Keratinocyte (primary cell): Measurements from ENCODE around the gene DNAH17. TPM values are rescaled to one million over a fixed set of nuclear protein-coding genes. Genes with fewer than 3 reads are reported as not detected.

Experiments
- DNase-seq: peaks from one replicate; pipeline ENCODE4 v3.0.0-alpha.2; 2011; ENCODE audit warnings: low read depth, missing footprints, low spot score
- FAIRE-seq: peaks from 2 replicates; lab custom pipeline; 2011; peaks lifted over from hg19 to GRCh38; lab: Jason Lieb, UNC
- H2AFZ ChIP-seq: 2 replicates; pipeline ENCODE4 v1.6.0; 2012; ENCODE audit warnings: low read length, control low read depth, inconsistent platforms; ENCODE audit not compliant: control insufficient read depth
- H3K27ac ChIP-seq: 2 replicates; pipeline ENCODE4 v1.5.1; 2011; ENCODE audit warnings: low read length; ENCODE audit not compliant: control insufficient read depth, insufficient read depth
- H3K27me3 ChIP-seq: 3 replicates; pipeline ENCODE4 v1.6.0; 2011; ENCODE audit warnings: low read length; ENCODE audit not compliant: control insufficient read depth, insufficient read depth; ENCODE audit errors: extremely low read depth
- H3K36me3 ChIP-seq, 2 experiments: 2 replicates in 1 of 2; 3 replicates in 1 of 2; pipeline ENCODE4 v1.5.1; 2011; ENCODE audit warnings: low read length in 2 of 2, mild to moderate bottlenecking in 1 of 2; ENCODE audit not compliant: control insufficient read depth in 2 of 2, insufficient read depth in 2 of 2; ENCODE audit errors: extremely low read depth in 1 of 2
- H3K4me1 ChIP-seq: 3 replicates; pipeline ENCODE4 v1.5.1; 2011; ENCODE audit warnings: low read length; ENCODE audit not compliant: control insufficient read depth, insufficient read depth; ENCODE audit errors: extremely low read depth
- H3K4me2 ChIP-seq: 3 replicates; pipeline ENCODE4 v1.6.0; 2011; ENCODE audit warnings: low read depth, low read length; ENCODE audit not compliant: control insufficient read depth, insufficient read depth; ENCODE audit errors: extremely low read depth
- H3K4me3 ChIP-seq, 3 experiments: fragments of 200-600 bp in 1 of 3; sonication (generic) in 1 of 3; 2 replicates in 2 of 3; 3 replicates in 1 of 3; pipeline ENCODE4 v1.5.1; 2011 to 2016; ENCODE audit warnings: low read length in 3 of 3, mild to moderate bottlenecking in 3 of 3, control low read depth in 2 of 3, inconsistent platforms in 1 of 3, low read depth in 1 of 3, mixed read lengths in 1 of 3, mixed run types in 1 of 3, moderate library complexity in 1 of 3; ENCODE audit not compliant: control insufficient read depth in 2 of 3, insufficient read depth in 2 of 3; ENCODE audit errors: extremely low read depth in 1 of 3
- H3K79me2 ChIP-seq: 2 replicates; pipeline ENCODE4 v1.6.0; 2012; ENCODE audit warnings: low read length; ENCODE audit not compliant: control insufficient read depth, insufficient read depth
- H3K9ac ChIP-seq: 3 replicates; pipeline ENCODE4 v1.6.0; 2011; ENCODE audit warnings: low read length; ENCODE audit not compliant: control insufficient read depth, insufficient read depth; ENCODE audit errors: extremely low read depth
- H3K9me1 ChIP-seq: 3 replicates; pipeline ENCODE4 v1.6.0; 2011; ENCODE audit warnings: low read length; ENCODE audit not compliant: control insufficient read depth, insufficient read depth; ENCODE audit errors: extremely low read depth
- H3K9me3 ChIP-seq: 2 replicates; pipeline ENCODE4 v1.5.1; 2012; ENCODE audit warnings: low read depth, low read length; ENCODE audit not compliant: control insufficient read depth
- H4K20me1 ChIP-seq: 3 replicates; pipeline ENCODE4 v1.6.0; 2011; ENCODE audit warnings: low read length; ENCODE audit not compliant: control insufficient read depth, insufficient read depth; ENCODE audit errors: extremely low read depth
- CTCF ChIP-seq, 3 experiments: IDR thresholded peaks in 1 of 3; conservative IDR thresholded peaks in 1 of 3; optimal IDR thresholded peaks in 1 of 3; 2 replicates in 2 of 3; 3 replicates in 1 of 3; pipeline versions ENCODE3 to v1.5.1; 2011; ENCODE audit warnings: low read length in 3 of 3, mild to moderate bottlenecking in 3 of 3, moderate library complexity in 2 of 3, control low read depth in 1 of 3, inconsistent platforms in 1 of 3; ENCODE audit not compliant: insufficient read depth in 2 of 3; ENCODE audit errors: extremely low read depth in 1 of 3
- EZH2 ChIP-seq: IDR thresholded peaks from one replicate; pipeline ENCODE4 v1.6.1; 2012; ENCODE audit warnings: inconsistent platforms, mild to moderate bottlenecking, low read length, moderate library complexity
- dilution Hi-C: fragments of 300-500 bp; cut with MboI; formaldehyde crosslinking; loops from one replicate; pipeline ENCODE4 v1.7.0; 2020; ENCODE audit warnings: low sequenced_read_pairs; ENCODE audit not compliant: extremely low pct_ligation_motif_present
- polyA plus RNA-seq, 5 experiments: library from polyadenylated mRNA; depleted of rRNA in 3 of 5; stranded (reverse) in 3 of 5; stranded (forward) in 1 of 5; unstranded in 1 of 5; fragments of >200 nt; gene quantifications; 1 replicate in 1 of 5; 2 replicates in 3 of 5; 3 replicates in 1 of 5; pipeline versions ENCODE4 v1.2.1 to v1.2.3, GENCODE V29; 2011 to 2012; ENCODE audit warnings: missing spikeins in 2 of 5, low read depth in 1 of 5, low replicate concordance in 1 of 5

DNAH17 gene
- polyA plus RNA-seq, 1 donor (not counting 4 experiments of a cell fraction or from before 2014, with no cell fraction given) = 0.16 TPM

- Histone ChIP-seq H3K79me2 (no peaks in the 10 kb centered on the region), H3K9ac (no peak overlapping the region), H4K20me1 (no peaks in the 10 kb centered on the region), H3K4me1 (no peaks in the 10 kb centered on the region), H3K27ac (no peak overlapping the region), H2AFZ (no peak overlapping the region), H3K4me3 (no peak overlapping the region), H3K9me3 (no peaks in the 10 kb centered on the region), H3K4me2 (no peak overlapping the region), H3K27me3 (peaks cover 8% of the 10 kb centered on the region), H3K9me1 (no peaks in the 10 kb centered on the region), H3K36me3 (no peaks in the 10 kb centered on the region)
- dilution Hi-C loops = no loop called here
- no peak for DNase-seq
- no peak for FAIRE-seq
- no peak for TF ChIP-seq EZH2
- no peak for TF ChIP-seq CTCF (optimal IDR thresholded peaks at IDR 0.05 in 1 of 3, IDR thresholded peaks at IDR 0.05 in 1 of 3, conservative IDR thresholded peaks at IDR 0.05 in 1 of 3; ENCODE audit: extremely low read depth in 1 of 3, insufficient read depth in 2 of 3, low read length in 3 of 3)
Observed at GRCh38 chr17:78458091-78458490, 119.1 kb downstream of the DNAH17 start.

- FAIRE-seq (no peak), DNase-seq (no peak)
- no peak overlapping the region for H3K27ac ChIP-seq
- TF ChIP-seq EZH2 = no peak
- no peak for TF ChIP-seq CTCF (optimal IDR thresholded peaks at IDR 0.05 in 1 of 3, IDR thresholded peaks at IDR 0.05 in 1 of 3, conservative IDR thresholded peaks at IDR 0.05 in 1 of 3; ENCODE audit: extremely low read depth in 1 of 3, insufficient read depth in 2 of 3, low read length in 3 of 3)
- H3K9me1 ChIP-seq = no peaks in the 10 kb centered on the region
- H3K4me3 ChIP-seq = no peak overlapping the region
- H4K20me1 ChIP-seq = no peaks in the 10 kb centered on the region
- no peaks in the 10 kb centered on the region for H3K36me3 ChIP-seq
- H2AFZ ChIP-seq = no peak overlapping the region
- dilution Hi-C loops = no loop called here
- H3K9me3 ChIP-seq = no peaks in the 10 kb centered on the region
- no peaks in the 10 kb centered on the region for H3K4me1 ChIP-seq
- H3K79me2 ChIP-seq = no peaks in the 10 kb centered on the region
- no peak overlapping the region for H3K9ac ChIP-seq
- no peak overlapping the region for H3K4me2 ChIP-seq
- H3K27me3 ChIP-seq = peaks cover 3% of the 10 kb centered on the region
Observed at GRCh38 chr17:78454346-78454745, 122.8 kb downstream of the DNAH17 start.
